Measurements from ENCODE around the gene ANO4.

ANO4 gene

GRCh38 chr12:100859063-100859627 is 64.6 kb downstream of the ANO4 start:
- Histone ChIP-seq H3K9me2 (replicated peaks; ENCODE audit: insufficient read depth, low read length) (no peaks in the 10 kb centered on the region), H3K27ac (ENCODE audit: low read depth, low read length) (no peak overlapping the region), H3K9me3 (ENCODE audit: insufficient read depth, low read length) (no peaks in the 10 kb centered on the region), H3K36me3 (ENCODE audit: low read length) (no peaks in the 10 kb centered on the region), H3K4me3 (ENCODE audit: insufficient read depth, low read length, poor library complexity, severe bottlenecking) (no peak overlapping the region), H3K27me3 (ENCODE audit: low read length) (no peaks in the 10 kb centered on the region), H3F3A (ENCODE audit: insufficient read depth) (no peaks in the 10 kb centered on the region), H3K4me2 (ENCODE audit: low read depth, low read length, poor library complexity, severe bottlenecking) (no peak overlapping the region), H3K79me2 (ENCODE audit: insufficient read depth, low read length) (no peaks in the 10 kb centered on the region), H2AFZ (ENCODE audit: low read depth, low read length, severe bottlenecking) (no peak overlapping the region), H3K9ac (ENCODE audit: low read length) (no peak overlapping the region), H4K20me1 (ENCODE audit: low read depth, low read length) (no peaks in the 10 kb centered on the region)
- TF ChIP-seq CTCF (IDR thresholded peaks at IDR 0.05; ENCODE audit: insufficient read depth, low read length, poor library complexity, severe bottlenecking) (no peak), EZH2phosphoT487 (conservative IDR thresholded peaks at IDR 0.05; ENCODE audit: low read length) (no peak)

GRCh38 chr12:100860611-100861010 is 66.0 kb downstream of the ANO4 start:
- Histone ChIP-seq H3K4me2 (ENCODE audit: low read depth, low read length, poor library complexity, severe bottlenecking) (no peak overlapping the region), H3K9me2 (replicated peaks; ENCODE audit: insufficient read depth, low read length) (no peaks in the 10 kb centered on the region), H3K27me3 (ENCODE audit: low read length) (no peaks in the 10 kb centered on the region), H3K36me3 (ENCODE audit: low read length) (no peaks in the 10 kb centered on the region), H3F3A (ENCODE audit: insufficient read depth) (no peaks in the 10 kb centered on the region), H3K4me3 (ENCODE audit: insufficient read depth, low read length, poor library complexity, severe bottlenecking) (no peak overlapping the region), H3K9ac (ENCODE audit: low read length) (no peak overlapping the region), H4K20me1 (ENCODE audit: low read depth, low read length) (no peaks in the 10 kb centered on the region), H2AFZ (ENCODE audit: low read depth, low read length, severe bottlenecking) (no peak overlapping the region), H3K79me2 (ENCODE audit: insufficient read depth, low read length) (no peaks in the 10 kb centered on the region), H3K9me3 (ENCODE audit: insufficient read depth, low read length) (no peaks in the 10 kb centered on the region), H3K27ac (ENCODE audit: low read depth, low read length) (no peak overlapping the region)
- TF ChIP-seq CTCF (IDR thresholded peaks at IDR 0.05; ENCODE audit: insufficient read depth, low read length, poor library complexity, severe bottlenecking) (no peak), EZH2phosphoT487 (conservative IDR thresholded peaks at IDR 0.05; ENCODE audit: low read length) (no peak)

- no peaks in the 10 kb centered on the region for H3F3A ChIP-seq (ENCODE audit: insufficient read depth)
- no peaks in the 10 kb centered on the region for H3K9me2 ChIP-seq (replicated peaks; ENCODE audit: insufficient read depth, low read length)
- no peak overlapping the region for H3K4me3 ChIP-seq (ENCODE audit: insufficient read depth, low read length, poor library complexity, severe bottlenecking)
- no peaks in the 10 kb centered on the region for H3K27me3 ChIP-seq (ENCODE audit: low read length)
- no peak overlapping the region for H2AFZ ChIP-seq (ENCODE audit: low read depth, low read length, severe bottlenecking)
- H3K36me3 ChIP-seq (ENCODE audit: low read length), result no peaks in the 10 kb centered on the region
- no peaks in the 10 kb centered on the region for H3K79me2 ChIP-seq (ENCODE audit: insufficient read depth, low read length)
- H3K27ac ChIP-seq (ENCODE audit: low read depth, low read length), result no peak overlapping the region
- no peak overlapping the region for H3K4me2 ChIP-seq (ENCODE audit: low read depth, low read length, poor library complexity, severe bottlenecking)
- H4K20me1 ChIP-seq (ENCODE audit: low read depth, low read length), result no peaks in the 10 kb centered on the region
- no peak overlapping the region for H3K9ac ChIP-seq (ENCODE audit: low read length)
- TF ChIP-seq CTCF (IDR thresholded peaks at IDR 0.05; ENCODE audit: insufficient read depth, low read length, poor library complexity, severe bottlenecking), result no peak
- TF ChIP-seq EZH2phosphoT487 (conservative IDR thresholded peaks at IDR 0.05; ENCODE audit: low read length), result no peak
- no peaks in the 10 kb centered on the region for H3K9me3 ChIP-seq (ENCODE audit: insufficient read depth, low read length)
These were observed 68.1 kb downstream of the ANO4 start for GRCh38 chr12:100862676-100863075.

All from SU-DHL-6 (cell line).